ENCODE results near the gene FARP2.
"Not testable (repeated sequence)": the region's sequence is repeated elsewhere in the genome, so short reads cannot be mapped to it uniquely, and the experiment has no call there.

The FARP2 gene

GRCh38 chr2:241491549-241492173 is 135.6 kb downstream of the FARP2 start:
- no peak for DNase-seq

- no peak for DNase-seq
Observed at GRCh38 chr2:241492174-241492565, 136.1 kb downstream of the FARP2 start.

DNA sequence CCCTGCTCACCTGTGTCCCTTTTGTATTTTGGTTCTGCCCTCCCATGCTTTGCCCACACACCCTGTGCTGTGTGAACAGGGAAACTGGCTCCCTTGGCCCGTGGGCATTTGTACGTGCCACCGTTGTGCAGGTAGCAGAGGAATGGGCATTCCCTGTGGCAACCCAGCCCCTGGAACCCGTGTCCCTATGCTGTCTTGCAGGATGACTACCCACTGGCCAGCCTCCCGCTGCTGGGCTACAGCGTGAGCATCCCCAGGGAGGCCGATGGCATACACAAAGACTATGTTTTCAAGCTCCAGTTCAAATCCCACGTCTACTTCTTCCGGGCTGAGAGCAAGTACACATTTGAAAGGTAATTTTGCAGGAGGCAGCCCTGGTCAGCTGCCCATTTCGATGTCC is 137.0 kb downstream of the FARP2 start:
- no peak for DNase-seq

GRCh38 chr2:241494311-241494908 is 138.3 kb downstream of the FARP2 start:
- no peak for DNase-seq

- no peak for DNase-seq
Observed at GRCh38 chr2:241495172-241496002, 139.3 kb downstream of the FARP2 start.

DNA sequence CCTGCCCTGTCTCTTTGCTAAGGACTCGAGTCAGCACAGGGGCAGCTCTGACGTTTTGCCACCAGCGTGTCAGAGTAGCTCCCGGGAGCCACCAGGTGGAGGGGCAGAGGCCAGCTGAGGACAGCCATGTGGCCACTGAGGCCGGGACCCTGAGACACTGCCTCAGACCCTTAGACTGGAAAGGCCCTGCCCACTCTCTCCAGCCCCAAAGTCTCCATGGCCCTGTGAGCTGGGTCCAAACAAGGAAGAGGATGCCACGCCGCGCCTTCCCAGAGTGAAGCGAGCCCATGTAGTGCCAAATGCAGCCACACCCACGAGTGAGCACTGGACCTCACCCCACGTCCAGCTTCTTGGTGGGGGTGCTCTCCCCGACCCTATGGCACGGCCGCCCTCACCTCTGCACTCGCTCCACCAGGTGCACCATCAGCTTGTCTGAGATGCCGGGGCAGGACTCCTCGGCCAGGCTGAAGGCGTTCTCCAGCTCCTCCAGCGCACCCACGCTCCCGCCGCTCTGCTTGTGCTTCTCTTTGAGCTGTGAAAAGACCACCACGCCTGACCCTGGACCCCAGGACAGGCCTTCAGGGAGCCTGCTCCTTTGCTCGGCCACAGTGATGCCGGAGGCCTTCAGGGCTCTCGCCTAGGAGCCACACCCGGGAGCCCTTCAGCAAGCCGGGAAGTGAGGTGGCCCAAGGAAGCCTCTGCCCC is 140.1 kb downstream of the FARP2 start:
- DNase-seq: no peak

GRCh38 chr2:241496904-241497877 is 141.1 kb downstream of the FARP2 start:
- no peak for DNase-seq

DNA sequence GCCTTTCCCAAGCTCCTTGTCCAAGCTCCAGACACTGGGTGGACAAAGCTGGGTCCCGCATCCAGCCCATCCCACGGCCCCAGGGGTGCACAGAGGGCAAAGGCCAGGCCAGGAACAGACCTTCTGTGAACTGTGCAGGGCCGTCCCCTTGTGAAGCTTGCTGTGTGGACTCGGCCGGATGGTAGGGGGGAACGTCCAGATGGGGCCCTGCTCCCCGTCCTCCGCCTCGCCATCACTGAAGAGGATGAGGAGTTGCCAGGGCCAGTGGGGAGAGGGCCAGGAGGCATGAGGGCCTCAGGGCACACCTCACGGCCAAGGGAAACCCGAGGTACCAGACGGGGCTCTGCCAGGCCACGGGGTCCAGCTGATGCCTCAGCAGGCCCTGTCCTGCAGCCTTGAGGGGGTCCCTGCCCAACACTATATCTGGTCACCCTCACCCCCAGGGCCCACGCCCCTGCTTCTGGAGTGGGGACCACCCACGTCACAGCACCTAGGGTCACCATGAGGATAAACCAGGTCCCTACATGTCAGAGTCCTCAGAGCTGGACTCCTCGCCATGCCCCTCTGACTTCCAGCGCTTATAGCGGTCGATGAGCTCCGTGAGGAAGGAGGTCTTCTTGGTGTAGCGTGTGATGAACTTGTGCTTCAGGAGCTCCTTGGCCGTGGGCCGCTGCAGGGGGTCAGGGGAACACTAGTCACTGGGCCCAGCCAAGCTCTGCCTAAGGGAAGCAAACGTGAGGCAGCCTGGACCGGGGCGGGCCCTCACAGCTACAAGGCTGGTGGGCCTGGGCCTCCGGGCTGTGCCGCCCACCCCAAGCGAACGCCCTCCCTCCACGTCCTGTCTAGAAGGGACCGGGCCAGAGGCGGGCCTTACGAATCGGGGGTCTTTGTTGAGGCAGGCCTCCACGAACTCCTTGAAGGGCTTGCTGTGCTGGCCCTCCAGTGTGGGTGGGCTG is 142.3 kb downstream of the FARP2 start:
- no peak for DNase-seq

- no peak for DNase-seq
Observed at GRCh38 chr2:241499146-241499965, 143.3 kb downstream of the FARP2 start.

DNA sequence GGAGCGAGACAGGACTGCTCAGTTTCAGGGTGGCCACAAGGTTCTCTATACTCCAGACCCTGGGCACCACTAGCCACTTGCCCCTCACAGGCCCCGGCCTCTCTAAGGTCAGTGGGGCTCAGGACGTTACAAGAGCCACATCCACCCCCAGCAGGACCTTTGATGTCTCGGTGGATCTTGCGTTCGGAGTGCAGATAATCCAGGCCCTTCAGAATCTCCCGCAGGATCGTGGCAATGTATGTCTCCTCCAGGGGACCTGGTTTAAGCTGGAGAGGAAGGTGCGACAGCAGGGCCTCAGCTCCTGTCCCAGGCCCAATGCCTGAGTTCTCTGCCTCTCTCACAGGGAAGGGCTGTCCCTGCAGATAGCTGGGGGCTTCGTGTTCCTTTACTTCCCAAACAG is 143.9 kb downstream of the FARP2 start:
- DNase-seq: no peak

- no peak for DNase-seq
Observed at GRCh38 chr2:241500431-241500975, 144.4 kb downstream of the FARP2 start.

- no peak for DNase-seq
Observed at GRCh38 chr2:241501099-241501541, 145.0 kb downstream of the FARP2 start.

DNA sequence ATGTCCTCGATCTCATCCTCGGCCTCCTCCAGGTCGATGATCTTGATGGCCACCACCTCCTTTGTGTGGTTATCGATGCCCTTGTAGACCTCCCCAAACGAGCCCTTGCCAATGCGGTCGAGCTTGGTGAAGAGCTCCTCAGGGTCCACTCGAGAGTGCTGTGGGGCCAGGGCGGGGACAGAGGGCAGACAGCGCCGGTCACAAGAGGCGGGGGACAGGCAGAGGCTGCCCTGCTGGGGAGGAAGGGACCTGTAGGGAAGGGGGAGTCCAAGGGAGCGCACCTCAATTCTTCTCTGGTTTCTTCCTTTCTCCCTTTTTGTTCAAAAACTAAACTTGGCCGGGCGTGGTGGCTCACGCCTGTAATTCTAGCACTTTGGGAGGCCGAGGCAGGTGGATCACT is 145.5 kb downstream of the FARP2 start:
- DNase-seq: no peak

- no peak for DNase-seq
Observed at GRCh38 chr2:241502281-241502680, 146.2 kb downstream of the FARP2 start.

DNA sequence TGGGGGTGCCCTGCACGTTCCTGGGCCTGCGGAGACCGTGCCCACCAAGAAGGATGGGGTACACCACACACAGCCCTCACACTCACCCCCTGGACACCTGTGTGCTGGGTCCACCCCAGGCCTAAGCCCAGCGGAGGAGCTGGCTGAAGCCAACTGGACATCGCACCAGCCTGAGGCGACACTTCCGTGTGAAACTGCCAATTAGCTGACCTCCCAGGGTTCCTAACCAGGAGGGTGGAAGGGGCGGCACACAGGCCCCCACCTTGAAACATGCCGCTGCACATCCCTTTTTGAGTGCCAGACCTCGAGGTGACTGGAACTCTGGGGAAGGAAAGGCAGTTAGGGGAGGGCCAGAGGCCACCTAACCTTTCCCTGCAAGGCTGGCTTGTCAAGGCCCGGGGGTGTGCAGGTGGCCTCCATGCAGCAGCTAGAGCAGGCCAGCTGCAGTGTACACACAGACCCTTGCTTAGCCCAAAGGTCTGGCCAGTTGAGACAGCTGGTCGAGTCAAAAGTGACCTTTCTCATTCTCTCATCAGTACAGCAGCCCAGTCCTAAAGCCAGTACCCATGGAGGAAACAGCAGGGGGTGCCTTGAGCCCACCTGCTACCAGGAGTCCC is 147.8 kb downstream of the FARP2 start:
- DNase-seq: no peak

DNA sequence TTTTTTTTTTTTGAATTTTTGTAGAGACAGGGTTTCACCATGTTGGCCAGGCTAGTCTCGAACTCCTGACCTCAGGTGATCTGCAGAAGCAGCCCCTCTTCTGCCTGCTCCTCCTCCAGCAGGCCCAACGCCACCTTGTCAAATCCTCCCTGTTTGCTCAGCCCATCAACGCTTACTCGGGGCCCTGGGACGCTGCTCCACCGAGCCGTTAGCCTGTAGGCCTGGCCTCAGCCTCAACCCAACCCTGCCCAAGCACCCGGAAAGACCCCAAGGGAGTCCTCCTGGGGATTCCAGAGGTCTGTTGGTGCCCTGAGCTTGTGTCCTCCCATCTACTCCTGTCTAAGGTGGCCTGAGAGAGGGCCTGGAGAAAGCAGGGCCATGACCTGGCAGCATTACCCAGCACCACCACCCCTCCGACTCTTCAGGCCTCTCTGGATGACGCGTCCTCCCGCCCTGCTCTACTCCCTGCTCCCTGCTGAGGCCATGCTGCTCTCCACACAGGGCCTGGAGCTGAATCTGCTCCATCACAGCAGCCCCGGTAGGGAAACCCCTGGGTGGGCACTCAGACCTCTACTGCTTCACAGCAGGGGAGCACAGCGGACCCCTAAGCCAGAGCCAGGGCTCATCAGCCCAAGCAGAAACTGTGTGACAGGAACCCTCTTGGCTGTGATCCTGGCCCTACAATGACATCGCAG is 149.1 kb downstream of the FARP2 start:
- no peak for DNase-seq

- DNase-seq: no peak
Observed at GRCh38 chr2:241505781-241506201, 149.7 kb downstream of the FARP2 start.

DNA sequence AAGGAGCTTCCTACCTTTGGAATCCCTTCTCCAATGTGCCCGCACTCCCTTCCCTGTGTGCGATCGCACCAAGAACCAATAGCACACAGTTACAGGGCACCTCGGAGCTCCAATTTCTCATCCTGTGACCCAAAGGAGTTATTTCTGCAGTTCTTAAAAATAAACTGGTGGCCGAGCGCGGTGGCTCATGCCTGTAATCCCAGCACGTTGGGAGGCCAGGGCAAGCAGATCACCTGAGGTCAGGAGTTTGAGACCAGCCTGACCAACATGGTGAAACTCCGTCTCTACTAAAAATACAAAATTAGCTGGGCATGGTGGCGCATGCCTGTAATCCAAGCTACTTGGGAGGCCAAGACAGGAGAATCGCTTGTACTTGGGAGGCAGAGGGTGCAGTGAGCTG is 150.2 kb downstream of the FARP2 start:
- not testable (repeated sequence) for DNase-seq
